Calu3 (cell line): Measurements from ENCODE around the gene RAB17. TPM values are rescaled to one million over a fixed set of nuclear protein-coding genes. Genes with fewer than 3 reads are reported as not detected.

ENCODE experiments used
- BruUV-seq: library from RNA; stranded (reverse); fragments of 400-500 nt; replicated peaks from 2 replicates; lab custom pipeline; 2021; lab: Mats Ljungman, UMichigan
- CTCF ChIA-PET: fragments of 300-600 bp; sonication (Branson Sonifier 250); formaldehyde crosslinking; loops from one replicate; lab custom pipeline; 2022; ENCODE audit warnings: antibody characterized with exemption; lab: Charles Lee
- DNase-seq: peaks from one replicate; pipeline ENCODE4 v3.0.0; 2022
- H3K27ac Mint-ChIP-seq: one replicate; pipeline ENCODE4 v1.8.0; 2022; ENCODE audit warnings: mixed read lengths; ENCODE audit not compliant: unreplicated experiment
- H3K27me3 Mint-ChIP-seq: one replicate; pipeline ENCODE4 v1.8.0; 2022; ENCODE audit warnings: mixed read lengths; ENCODE audit not compliant: unreplicated experiment
- H3K36me3 Mint-ChIP-seq: one replicate; pipeline ENCODE4 v1.8.0; 2022; ENCODE audit warnings: mild to moderate bottlenecking, moderate library complexity, mixed read lengths; ENCODE audit not compliant: insufficient read depth, unreplicated experiment
- H3K4me1 Mint-ChIP-seq: one replicate; pipeline ENCODE4 v1.8.0; 2022; ENCODE audit warnings: mild to moderate bottlenecking, low read depth, mixed read lengths; ENCODE audit not compliant: unreplicated experiment
- H3K4me3 Mint-ChIP-seq: one replicate; pipeline ENCODE4 v1.8.0; 2022; ENCODE audit warnings: mild to moderate bottlenecking, low read depth, moderate library complexity, mixed read lengths; ENCODE audit not compliant: unreplicated experiment
- H3K9me3 Mint-ChIP-seq: one replicate; pipeline ENCODE4 v1.8.0; 2022; ENCODE audit warnings: low read depth, mixed read lengths; ENCODE audit not compliant: unreplicated experiment
- intact Hi-C: fragments of 100-400 bp; cut with micrococcal nuclease; formaldehyde crosslinking; loops from one replicate; pipeline ENCODE4 v1.10.0; 2022; ENCODE audit not compliant: unreplicated experiment
- total RNA-seq: library from RNA; stranded (reverse); gene quantifications from 2 replicates; pipeline ENCODE4 v1.2.3, GENCODE V29; 2022
- TF ChIP-seq, protein P1 (sequence below): fragments of 200-600 bp; IDR thresholded peaks from one replicate; pipeline ENCODE4 v1.8.0; 2022; ENCODE audit warnings: antibody characterized with exemption; ENCODE audit not compliant: unreplicated experiment

RAB17 gene
- total RNA-seq, 1 experiment from 2014 or later, result 33.3 TPM

DNA sequence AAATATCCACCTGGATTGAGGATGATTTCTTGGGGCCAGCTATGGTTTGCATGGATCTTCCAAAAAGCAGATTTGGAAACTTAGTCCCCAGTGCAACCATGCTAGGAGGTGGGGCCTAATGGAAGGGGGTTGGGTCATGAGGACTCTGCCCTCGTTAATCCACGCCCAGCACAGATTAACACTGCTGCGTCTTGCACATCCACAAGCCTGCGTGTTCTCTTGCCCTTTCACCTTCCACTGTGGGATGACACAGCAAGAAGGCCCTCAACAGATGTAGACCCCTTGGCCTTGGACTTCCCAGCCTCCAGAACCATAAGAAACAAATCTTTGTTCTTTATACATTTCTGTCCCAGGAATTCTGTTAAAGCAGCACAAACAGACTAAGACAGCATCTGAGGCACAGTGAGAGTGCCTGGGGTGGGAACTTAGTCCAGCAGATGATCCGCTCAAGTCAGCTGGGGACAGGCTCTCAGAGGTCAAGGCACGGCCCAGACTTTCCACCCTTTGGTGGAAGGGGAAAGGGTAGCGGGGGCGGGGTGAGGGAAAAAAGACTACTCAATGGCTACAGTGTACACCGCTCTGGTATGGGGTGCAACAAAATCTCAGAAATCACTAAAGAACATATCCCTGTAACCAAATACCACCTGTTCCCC, 2.4 kb downstream of the RAB17 start:
- Mint-ChIP-seq H3K9me3 (no peaks in the 10 kb centered on the region), H3K27ac (no peak overlapping the region), H3K4me3 (no peak overlapping the region), H3K27me3 (no peaks in the 10 kb centered on the region), H3K4me1 (peaks cover 18% of the 10 kb centered on the region), H3K36me3 (peaks cover 27% of the 10 kb centered on the region)
- TF ChIP-seq, protein P1, sequence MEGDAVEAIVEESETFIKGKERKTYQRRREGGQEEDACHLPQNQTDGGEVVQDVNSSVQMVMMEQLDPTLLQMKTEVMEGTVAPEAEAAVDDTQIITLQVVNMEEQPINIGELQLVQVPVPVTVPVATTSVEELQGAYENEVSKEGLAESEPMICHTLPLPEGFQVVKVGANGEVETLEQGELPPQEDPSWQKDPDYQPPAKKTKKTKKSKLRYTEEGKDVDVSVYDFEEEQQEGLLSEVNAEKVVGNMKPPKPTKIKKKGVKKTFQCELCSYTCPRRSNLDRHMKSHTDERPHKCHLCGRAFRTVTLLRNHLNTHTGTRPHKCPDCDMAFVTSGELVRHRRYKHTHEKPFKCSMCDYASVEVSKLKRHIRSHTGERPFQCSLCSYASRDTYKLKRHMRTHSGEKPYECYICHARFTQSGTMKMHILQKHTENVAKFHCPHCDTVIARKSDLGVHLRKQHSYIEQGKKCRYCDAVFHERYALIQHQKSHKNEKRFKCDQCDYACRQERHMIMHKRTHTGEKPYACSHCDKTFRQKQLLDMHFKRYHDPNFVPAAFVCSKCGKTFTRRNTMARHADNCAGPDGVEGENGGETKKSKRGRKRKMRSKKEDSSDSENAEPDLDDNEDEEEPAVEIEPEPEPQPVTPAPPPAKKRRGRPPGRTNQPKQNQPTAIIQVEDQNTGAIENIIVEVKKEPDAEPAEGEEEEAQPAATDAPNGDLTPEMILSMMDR, result no peak
- DNase-seq, result no peak
- CTCF ChIA-PET, result no interaction called here
- intact Hi-C loops, result no loop called here
- no TSS peak for BruUV-seq

DNA sequence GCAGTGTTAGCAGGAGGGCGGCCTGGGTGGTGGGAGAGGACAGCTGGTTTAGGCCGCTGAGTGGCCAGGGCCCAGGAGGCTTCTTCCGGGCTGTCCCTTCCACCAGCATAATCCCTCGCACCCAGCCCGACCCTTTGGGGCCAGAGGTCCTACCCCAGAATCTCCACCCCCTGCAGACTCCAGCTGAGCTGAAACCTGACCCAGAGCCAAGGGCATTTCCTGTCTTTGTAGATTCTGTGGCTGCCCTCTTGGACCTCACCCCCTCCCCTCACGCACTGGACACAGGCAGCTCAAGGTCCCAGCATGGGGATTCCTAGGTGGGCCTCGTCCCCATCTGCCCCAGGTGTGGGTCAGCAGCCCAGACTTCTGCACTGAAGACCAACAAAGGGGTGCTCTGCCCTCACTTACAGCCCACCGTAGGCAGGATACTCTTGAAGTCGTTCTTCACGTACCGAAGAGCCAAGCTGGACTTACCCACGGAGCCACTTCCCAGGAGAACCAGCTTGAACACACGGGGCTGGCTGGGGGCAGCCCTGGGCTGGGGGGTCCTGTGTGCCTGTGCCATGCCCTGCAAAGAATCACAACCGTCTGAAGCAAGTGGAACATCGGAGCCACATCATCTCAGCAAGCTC, 4.8 kb downstream of the RAB17 start:
- H3K9me3 Mint-ChIP-seq, result no peaks in the 10 kb centered on the region
- DNase-seq, result no peak
- H3K4me3 Mint-ChIP-seq, result no peak overlapping the region
- no peaks in the 10 kb centered on the region for H3K27me3 Mint-ChIP-seq
- H3K4me1 Mint-ChIP-seq, result peaks cover 11% of the 10 kb centered on the region
- CTCF ChIA-PET, result no interaction called here
- no peak overlapping the region for H3K27ac Mint-ChIP-seq
- intact Hi-C loops, result no loop called here
- TF ChIP-seq, protein P1, result no peak
- peaks cover 14% of the 10 kb centered on the region for H3K36me3 Mint-ChIP-seq
- no TSS peak for BruUV-seq

DNA sequence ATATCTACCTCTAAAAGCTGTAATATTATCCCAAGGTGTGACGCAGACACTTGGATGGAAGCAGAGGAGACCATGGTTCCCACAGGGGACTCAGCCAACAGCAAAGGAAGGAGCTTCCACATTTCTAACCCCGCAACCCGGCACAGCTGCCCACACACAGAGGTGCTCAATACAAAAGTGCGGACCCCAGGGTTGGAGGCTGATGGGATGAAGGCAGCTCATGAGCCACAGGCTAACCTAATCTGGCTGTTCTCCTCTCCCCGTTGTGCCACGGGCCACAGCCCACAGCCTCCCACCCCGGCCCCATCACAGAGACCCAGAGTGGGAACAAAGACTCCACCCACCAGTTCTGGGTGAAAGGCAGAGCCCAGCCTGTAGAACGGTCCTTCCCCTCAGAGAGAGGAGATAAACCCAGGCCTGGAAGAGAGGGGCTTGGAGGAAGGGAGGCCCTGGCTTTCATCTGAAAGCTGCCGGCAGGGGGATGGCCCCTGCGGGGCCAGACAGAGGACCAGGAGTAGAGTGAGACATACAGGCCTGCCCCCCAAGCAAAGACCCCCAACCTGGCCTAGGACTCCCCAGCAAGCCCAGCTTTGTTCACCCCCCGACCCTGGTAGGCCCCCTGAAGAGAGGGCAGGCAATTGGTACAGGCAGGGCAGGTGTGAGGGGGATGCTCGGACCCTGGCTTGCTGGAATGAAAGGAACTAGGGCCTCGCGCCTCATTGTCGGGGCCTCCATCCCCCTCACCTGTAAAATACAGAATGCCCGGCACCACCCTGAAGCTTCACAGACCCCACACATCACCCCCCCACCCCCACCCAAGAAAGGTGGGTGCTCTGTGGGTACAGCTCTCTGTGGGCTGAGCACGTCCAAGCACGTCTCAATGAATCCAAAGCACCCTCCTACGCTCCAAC, 6.9 kb downstream of the RAB17 start:
- BruUV-seq, result no TSS peak
- Mint-ChIP-seq H3K4me3 (no peak overlapping the region), H3K4me1 (peaks cover 11% of the 10 kb centered on the region), H3K27me3 (no peaks in the 10 kb centered on the region), H3K27ac (no peak overlapping the region), H3K9me3 (no peaks in the 10 kb centered on the region), H3K36me3 (no peaks in the 10 kb centered on the region)
- CTCF ChIA-PET, result interaction anchor here (0.8 kb wide), 1 partner anchor 19 kb away, joined by 4 read pairs; no protein-coding TSS in a partner anchor
- TF ChIP-seq, protein P1, result no peak
- DNase-seq, result no peak
- intact Hi-C loops, result no loop called here
